Measurements from ENCODE around the gene THAP10. TPM values are rescaled to one million over a fixed set of nuclear protein-coding genes. Genes with fewer than 3 reads are reported as not detected.

The THAP10 gene
- total RNA-seq, 1 experiment from 2014 or later, result 1.9 TPM

- Mint-ChIP-seq H3K36me3 (ENCODE audit: insufficient read depth, unreplicated experiment) (no peaks in the 10 kb centered on the region), H3K9me3 (ENCODE audit: unreplicated experiment) (no peaks in the 10 kb centered on the region), H3K4me3 (ENCODE audit: unreplicated experiment) (no peak overlapping the region), H3K4me1 (ENCODE audit: low read depth, unreplicated experiment) (no peaks in the 10 kb centered on the region), H3K27me3 (ENCODE audit: insufficient read depth, unreplicated experiment) (peaks cover 2% of the 10 kb centered on the region), H3K27ac (ENCODE audit: unreplicated experiment) (no peak overlapping the region)
- no TSS peak for BruUV-seq (replicated peaks)
- Histone ChIP-seq H3K4me1 (no peaks in the 10 kb centered on the region; the same call in 1 of the 2 replicates), H3K36me3 (ENCODE audit: control insufficient read depth, insufficient read depth, low read length) (no peaks in the 10 kb centered on the region), H3K27me3 (replicated peaks; ENCODE audit: control insufficient read depth, insufficient read depth, low read length) (no peaks in the 10 kb centered on the region), H3K4me3 (ENCODE audit: low read depth, low read length) (no peak overlapping the region), H3K9me3 (no peaks in the 10 kb centered on the region)
- POLR2A ChIA-PET, result no interaction called here
- DNase-seq, result no peak
- TF ChIP-seq CTCF (IDR thresholded peaks at IDR 0.05; ENCODE audit: insufficient read depth in 1 of 2, low read depth in 1 of 2, low read length in 1 of 2, severe bottlenecking in 1 of 2, unreplicated experiment in 1 of 2), result no peak
- CTCF ChIA-PET, result no interaction called here
- intact Hi-C loops (cut with micrococcal nuclease; ENCODE audit: unreplicated experiment), result no loop called here
These were observed 11.5 kb downstream of the THAP10 start for GRCh38 chr15:70880781-70881180.

DNA sequence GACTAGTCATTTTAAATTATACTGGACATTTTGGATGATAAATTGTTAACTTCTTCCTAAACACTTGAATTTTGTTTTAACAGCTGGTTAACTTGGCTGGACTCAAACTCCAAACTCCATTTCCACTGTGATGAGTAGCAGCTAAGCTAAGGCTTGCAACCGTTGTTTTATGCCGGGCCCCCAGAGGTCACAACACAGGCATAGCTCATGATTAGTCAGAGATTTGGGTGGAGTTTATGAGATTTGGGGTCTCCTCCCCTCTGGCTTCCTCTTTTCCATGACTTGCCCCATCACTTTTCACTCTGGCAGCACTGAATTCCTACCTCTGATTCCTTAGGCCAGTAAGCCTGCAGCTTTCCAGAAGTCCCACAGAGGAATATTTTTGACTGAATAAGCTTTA, 12.8 kb downstream of the THAP10 start:
- Histone ChIP-seq H3K4me3 (ENCODE audit: low read depth, low read length) (no peak overlapping the region), H3K36me3 (ENCODE audit: control insufficient read depth, insufficient read depth, low read length) (no peaks in the 10 kb centered on the region), H3K9me3 (no peaks in the 10 kb centered on the region), H3K27me3 (replicated peaks; ENCODE audit: control insufficient read depth, insufficient read depth, low read length) (no peaks in the 10 kb centered on the region), H3K4me1 (peaks cover 6% of the 10 kb centered on the region)
- H3K36me3 Mint-ChIP-seq (ENCODE audit: insufficient read depth, unreplicated experiment), result no peaks in the 10 kb centered on the region
- H3K27ac Mint-ChIP-seq (ENCODE audit: unreplicated experiment), result no peak overlapping the region
- POLR2A ChIA-PET, result no interaction called here
- CTCF ChIA-PET, result no interaction called here
- H3K4me3 Mint-ChIP-seq (ENCODE audit: unreplicated experiment), result no peak overlapping the region
- DNase-seq, result no peak
- peaks cover 2% of the 10 kb centered on the region for H3K27me3 Mint-ChIP-seq (ENCODE audit: insufficient read depth, unreplicated experiment)
- no TSS peak for BruUV-seq (replicated peaks)
- intact Hi-C loops (cut with micrococcal nuclease; ENCODE audit: unreplicated experiment), result no loop called here
- peaks cover 11% of the 10 kb centered on the region for H3K4me1 Mint-ChIP-seq (ENCODE audit: low read depth, unreplicated experiment)
- no peaks in the 10 kb centered on the region for H3K9me3 Mint-ChIP-seq (ENCODE audit: unreplicated experiment)
- TF ChIP-seq CTCF (IDR thresholded peaks at IDR 0.05; ENCODE audit: insufficient read depth in 1 of 2, low read depth in 1 of 2, low read length in 1 of 2, severe bottlenecking in 1 of 2, unreplicated experiment in 1 of 2), result no peak

GRCh38 chr15:70876683-70877082, 15.6 kb downstream of the THAP10 start:
- Mint-ChIP-seq H3K36me3 (ENCODE audit: insufficient read depth, unreplicated experiment) (no peaks in the 10 kb centered on the region), H3K9me3 (ENCODE audit: unreplicated experiment) (no peaks in the 10 kb centered on the region), H3K4me1 (ENCODE audit: low read depth, unreplicated experiment) (peaks cover 17% of the 10 kb centered on the region), H3K4me3 (ENCODE audit: unreplicated experiment) (no peak overlapping the region), H3K27ac (ENCODE audit: unreplicated experiment) (no peak overlapping the region), H3K27me3 (ENCODE audit: insufficient read depth, unreplicated experiment) (peaks cover 2% of the 10 kb centered on the region)
- H3K36me3 ChIP-seq (ENCODE audit: control insufficient read depth, insufficient read depth, low read length), result no peaks in the 10 kb centered on the region
- peaks cover 13% of the 10 kb centered on the region for H3K4me1 ChIP-seq
- ChIA-PET CTCF (no interaction called here), POLR2A (no interaction called here)
- no peak for DNase-seq
- no peaks in the 10 kb centered on the region for H3K9me3 ChIP-seq
- H3K4me3 ChIP-seq (ENCODE audit: low read depth, low read length), result no peak overlapping the region
- intact Hi-C loops (cut with micrococcal nuclease; ENCODE audit: unreplicated experiment), result no loop called here
- no TSS peak for BruUV-seq (replicated peaks)
- H3K27me3 ChIP-seq (replicated peaks; ENCODE audit: control insufficient read depth, insufficient read depth, low read length), result no peaks in the 10 kb centered on the region
- TF ChIP-seq CTCF (IDR thresholded peaks at IDR 0.05; ENCODE audit: insufficient read depth in 1 of 2, low read depth in 1 of 2, low read length in 1 of 2, severe bottlenecking in 1 of 2, unreplicated experiment in 1 of 2), result no peak

Measured in Caco-2 (cell line).